ENCODE data around the gene SPATA3. TPM values are rescaled to one million over a fixed set of nuclear protein-coding genes. Genes with fewer than 3 reads are reported as not detected.

Gene SPATA3
- total and polyA plus RNA-seq, 2 of the 13 experiments (the other 11 are each of a cell fraction or from before 2014, with no cell fraction given): not detected

DNA sequence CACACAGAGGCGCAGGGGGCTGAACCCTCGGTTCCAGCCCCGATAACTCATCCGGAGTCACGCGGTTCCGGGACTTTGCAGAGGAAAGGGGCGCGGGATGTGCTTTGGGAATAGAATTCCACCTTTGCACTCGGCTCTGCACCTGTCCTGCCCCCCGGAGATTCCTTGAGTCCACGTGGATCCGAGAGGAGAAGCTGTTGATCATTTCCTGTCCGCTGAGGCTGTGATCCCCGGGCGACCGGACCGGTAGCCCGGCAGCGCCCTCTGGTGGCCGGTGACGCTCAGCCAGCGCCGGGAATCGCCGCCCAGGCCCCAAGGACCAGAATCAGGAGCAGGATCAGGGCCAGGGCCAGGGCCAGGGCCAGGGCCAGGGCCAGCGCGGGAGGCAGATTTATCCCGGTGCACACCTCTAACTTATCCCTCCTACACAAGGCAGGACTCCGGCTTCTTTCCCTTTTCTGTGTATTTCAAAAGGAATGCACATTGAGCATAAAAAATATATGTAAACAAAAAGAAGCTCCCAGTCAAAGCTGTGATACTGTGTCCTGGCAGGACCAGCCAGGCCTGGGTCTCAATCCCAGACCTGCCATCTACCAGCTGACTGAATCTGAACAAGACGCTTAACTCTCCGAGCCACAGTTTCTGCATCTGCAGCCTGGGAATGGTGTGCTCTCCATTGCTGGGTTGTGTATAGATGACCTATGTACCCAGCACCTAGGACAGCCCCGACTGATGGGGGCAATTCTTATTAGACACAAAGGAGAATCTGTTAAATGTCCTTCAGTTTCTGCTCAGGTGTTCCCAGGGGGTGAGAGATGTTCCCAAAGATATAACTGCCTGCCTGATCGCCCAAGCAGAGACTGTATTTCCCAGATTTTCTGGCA is 8.5 kb upstream of the SPATA3 start (continued):
- peak; percentile 48; the same call in 1 of the 2 replicates for TF ChIP-seq IKZF5 (CRISPR knock-in tag; IDR thresholded peaks at IDR 0.05)
- TF ChIP-seq TBX2 (CRISPR knock-in tag; IDR thresholded peaks at IDR 0.05; ENCODE audit: borderline replicate concordance): peak; percentile 62; the same call in 1 of the 2 replicates
- no peak for TF ChIP-seq NFATC3 (CRISPR knock-in tag; IDR thresholded peaks at IDR 0.05)
- TF ChIP-seq MED8 (CRISPR knock-in tag; IDR thresholded peaks at IDR 0.05; ENCODE audit: insufficient replicate concordance): no peak
- no peak for TF ChIP-seq HMG20B (CRISPR knock-in tag; conservative IDR thresholded peaks at IDR 0.05)
- no peak for TF ChIP-seq RBM39 (IDR thresholded peaks at IDR 0.05; ENCODE audit: low read depth, low read length, poor library complexity, severe bottlenecking)
- TF ChIP-seq ZNF720 (CRISPR knock-in tag; IDR thresholded peaks at IDR 0.05): no peak
- no peak for TF ChIP-seq TBX3 (IDR thresholded peaks at IDR 0.05; ENCODE audit: borderline replicate concordance)
- TF ChIP-seq CHCHD3 (CRISPR knock-in tag; IDR thresholded peaks at IDR 0.05): no peak
- TF ChIP-seq ZBTB49 (CRISPR knock-in tag; IDR thresholded peaks at IDR 0.05; ENCODE audit: borderline replicate concordance): no peak
- TF ChIP-seq, protein P1, sequence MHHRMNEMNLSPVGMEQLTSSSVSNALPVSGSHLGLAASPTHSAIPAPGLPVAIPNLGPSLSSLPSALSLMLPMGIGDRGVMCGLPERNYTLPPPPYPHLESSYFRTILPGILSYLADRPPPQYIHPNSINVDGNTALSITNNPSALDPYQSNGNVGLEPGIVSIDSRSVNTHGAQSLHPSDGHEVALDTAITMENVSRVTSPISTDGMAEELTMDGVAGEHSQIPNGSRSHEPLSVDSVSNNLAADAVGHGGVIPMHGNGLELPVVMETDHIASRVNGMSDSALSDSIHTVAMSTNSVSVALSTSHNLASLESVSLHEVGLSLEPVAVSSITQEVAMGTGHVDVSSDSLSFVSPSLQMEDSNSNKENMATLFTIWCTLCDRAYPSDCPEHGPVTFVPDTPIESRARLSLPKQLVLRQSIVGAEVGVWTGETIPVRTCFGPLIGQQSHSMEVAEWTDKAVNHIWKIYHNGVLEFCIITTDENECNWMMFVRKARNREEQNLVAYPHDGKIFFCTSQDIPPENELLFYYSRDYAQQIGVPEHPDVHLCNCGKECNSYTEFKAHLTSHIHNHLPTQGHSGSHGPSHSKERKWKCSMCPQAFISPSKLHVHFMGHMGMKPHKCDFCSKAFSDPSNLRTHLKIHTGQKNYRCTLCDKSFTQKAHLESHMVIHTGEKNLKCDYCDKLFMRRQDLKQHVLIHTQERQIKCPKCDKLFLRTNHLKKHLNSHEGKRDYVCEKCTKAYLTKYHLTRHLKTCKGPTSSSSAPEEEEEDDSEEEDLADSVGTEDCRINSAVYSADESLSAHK (CRISPR knock-in tag; IDR thresholded peaks at IDR 0.05; ENCODE audit: borderline replicate concordance): no peak
- no peak for TF ChIP-seq POGZ (CRISPR knock-in tag; IDR thresholded peaks at IDR 0.05)
- TF ChIP-seq SOX6 (IDR thresholded peaks at IDR 0.05): no peak
- TF ChIP-seq SOX6 (CRISPR knock-in tag; IDR thresholded peaks at IDR 0.05): peak; percentile 58; the same call in 1 of the 2 replicates
- no peak for TF ChIP-seq RORA (CRISPR knock-in tag; IDR thresholded peaks at IDR 0.05)
- TF ChIP-seq ZBTB34 (CRISPR knock-in tag; IDR thresholded peaks at IDR 0.05): no peak
- TF ChIP-seq ZNF773 (CRISPR knock-in tag; IDR thresholded peaks at IDR 0.05; ENCODE audit: borderline replicate concordance): no peak
- 0 out of 2 replicates have a peak, but pooled peaks have one; percentile 55 for TF ChIP-seq NRL (CRISPR knock-in tag; IDR thresholded peaks at IDR 0.05; ENCODE audit: borderline replicate concordance)
- TF ChIP-seq SAFB2 (CRISPR knock-in tag; IDR thresholded peaks at IDR 0.05; ENCODE audit: borderline replicate concordance, low read depth): no peak
- no peak for TF ChIP-seq NFRKB (IDR thresholded peaks at IDR 0.05)
- TF ChIP-seq RFX3 (CRISPR knock-in tag; IDR thresholded peaks at IDR 0.05): no peak
